KMS-11 (cell line): Measurements from ENCODE around the gene DNAJC13.
"Not testable (repeated sequence)": the region's sequence is repeated elsewhere in the genome, so short reads cannot be mapped to it uniquely, and the experiment has no call there.

ENCODE experiments used
- H2AFZ ChIP-seq: fragments of 200-600 bp; sonication (generic); 2 replicates; pipeline ENCODE4 v1.6.1; 2016; ENCODE audit warnings: antibody characterized with exemption, mixed run types, low read depth
- H3K27ac ChIP-seq: fragments of 200-600 bp; sonication (generic); 2 replicates; pipeline ENCODE4 v1.6.1; 2016; ENCODE audit warnings: mild to moderate bottlenecking, mixed run types
- H3K27me3 ChIP-seq: fragments of 200-600 bp; sonication (generic); 2 replicates; pipeline ENCODE4 v1.6.1; 2017; ENCODE audit warnings: mild to moderate bottlenecking, low read depth, mixed run types, moderate library complexity; ENCODE audit not compliant: insufficient read depth
- H3K36me3 ChIP-seq: fragments of 200-600 bp; sonication (generic); 2 replicates; pipeline ENCODE4 v1.6.1; 2017; ENCODE audit warnings: mild to moderate bottlenecking, mixed run types; ENCODE audit not compliant: insufficient read depth
- H3K4me1 ChIP-seq: fragments of 200-600 bp; sonication (generic); 2 replicates; pipeline ENCODE4 v1.6.1; 2016; ENCODE audit warnings: mild to moderate bottlenecking, low read depth, mixed run types; ENCODE audit not compliant: poor library complexity, severe bottlenecking
- H3K4me2 ChIP-seq: fragments of 200-600 bp; sonication (generic); 2 replicates; pipeline ENCODE4 v1.7.0; 2016; ENCODE audit warnings: mild to moderate bottlenecking, mixed run types
- H3K4me3 ChIP-seq: fragments of 200-600 bp; sonication (generic); IDR thresholded peaks from 2 replicates; pipeline ENCODE4 v1.6.1; 2017; ENCODE audit warnings: low read depth, low read length, mixed read lengths; ENCODE audit not compliant: insufficient read depth
- H3K79me2 ChIP-seq: fragments of 200-600 bp; sonication (generic); 2 replicates; pipeline ENCODE4 v1.6.1; 2016; ENCODE audit warnings: low read depth, mixed run types; ENCODE audit not compliant: insufficient read depth
- H3K9ac ChIP-seq: fragments of 200-600 bp; sonication (generic); 2 replicates; pipeline ENCODE4 v1.6.1; 2016; ENCODE audit warnings: mild to moderate bottlenecking, mixed run types
- H4K20me1 ChIP-seq: fragments of 200-600 bp; sonication (generic); 2 replicates; pipeline ENCODE4 v1.6.1; 2016; ENCODE audit warnings: mild to moderate bottlenecking, mixed run types; ENCODE audit not compliant: insufficient read depth
- TF ChIP-seq, protein P1 (sequence below): fragments of 200-600 bp; sonication (generic); conservative IDR thresholded peaks from 2 replicates; pipeline ENCODE4 v1.6.1; 2017; ENCODE audit warnings: low read depth, mild to moderate bottlenecking, antibody characterized with exemption, low read length, moderate library complexity, mixed read lengths

DNAJC13 gene

DNA sequence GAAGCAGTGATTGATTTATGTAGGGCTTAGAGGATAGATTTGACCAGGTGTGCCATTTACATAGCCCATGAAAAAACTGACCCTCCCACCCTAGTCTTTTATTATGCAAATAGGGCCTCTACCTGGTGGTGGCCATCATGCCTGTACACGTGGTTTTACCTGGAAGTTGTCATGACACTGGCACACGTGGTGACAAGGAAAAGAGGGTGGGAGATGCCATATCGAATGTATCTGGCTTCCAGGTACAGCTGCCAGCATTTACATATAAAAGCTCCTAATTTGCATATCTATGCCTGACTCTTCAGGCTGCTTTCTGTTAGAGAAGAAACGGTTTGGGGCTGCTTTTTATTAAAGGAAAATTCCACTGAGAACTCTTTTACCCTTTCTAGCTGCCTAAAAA lies 35.0 kb upstream of the DNAJC13 start:
- Histone ChIP-seq H3K4me1 (peaks cover 14% of the 10 kb centered on the region), H3K4me3 (no peak overlapping the region), H3K36me3 (no peaks in the 10 kb centered on the region), H3K27me3 (no peaks in the 10 kb centered on the region), H4K20me1 (no peaks in the 10 kb centered on the region), H3K9ac (no peak overlapping the region), H3K79me2 (no peaks in the 10 kb centered on the region), H3K27ac (no peak overlapping the region), H3K4me2 (no peak overlapping the region), H2AFZ (no peak overlapping the region)
- TF ChIP-seq, protein P1, sequence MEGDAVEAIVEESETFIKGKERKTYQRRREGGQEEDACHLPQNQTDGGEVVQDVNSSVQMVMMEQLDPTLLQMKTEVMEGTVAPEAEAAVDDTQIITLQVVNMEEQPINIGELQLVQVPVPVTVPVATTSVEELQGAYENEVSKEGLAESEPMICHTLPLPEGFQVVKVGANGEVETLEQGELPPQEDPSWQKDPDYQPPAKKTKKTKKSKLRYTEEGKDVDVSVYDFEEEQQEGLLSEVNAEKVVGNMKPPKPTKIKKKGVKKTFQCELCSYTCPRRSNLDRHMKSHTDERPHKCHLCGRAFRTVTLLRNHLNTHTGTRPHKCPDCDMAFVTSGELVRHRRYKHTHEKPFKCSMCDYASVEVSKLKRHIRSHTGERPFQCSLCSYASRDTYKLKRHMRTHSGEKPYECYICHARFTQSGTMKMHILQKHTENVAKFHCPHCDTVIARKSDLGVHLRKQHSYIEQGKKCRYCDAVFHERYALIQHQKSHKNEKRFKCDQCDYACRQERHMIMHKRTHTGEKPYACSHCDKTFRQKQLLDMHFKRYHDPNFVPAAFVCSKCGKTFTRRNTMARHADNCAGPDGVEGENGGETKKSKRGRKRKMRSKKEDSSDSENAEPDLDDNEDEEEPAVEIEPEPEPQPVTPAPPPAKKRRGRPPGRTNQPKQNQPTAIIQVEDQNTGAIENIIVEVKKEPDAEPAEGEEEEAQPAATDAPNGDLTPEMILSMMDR, result no peak

DNA sequence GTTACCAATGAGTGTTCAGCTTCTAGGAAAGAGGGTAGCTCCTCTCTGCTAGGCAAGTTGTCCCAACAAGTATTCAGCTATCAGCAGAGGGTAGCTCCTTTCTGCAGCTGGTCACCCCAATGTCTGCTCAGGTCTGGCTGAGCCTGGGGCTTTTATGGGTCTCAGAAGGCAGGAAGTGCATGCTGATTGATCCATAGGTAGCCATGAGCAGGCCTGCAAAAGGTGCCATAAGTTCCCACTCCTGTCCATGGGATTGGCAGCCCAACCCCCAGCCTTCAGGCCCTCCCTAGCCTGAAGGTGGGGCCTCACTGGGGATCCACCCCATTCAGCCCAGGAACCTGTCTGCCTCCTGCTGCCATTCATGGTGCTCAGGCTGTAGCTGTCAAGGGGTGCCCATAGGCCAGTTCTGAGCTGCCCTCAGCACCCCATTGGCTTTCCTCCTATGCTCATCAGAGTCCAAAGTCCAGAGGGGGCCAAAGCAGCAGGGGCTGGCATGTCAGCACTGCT lies 34.6 kb upstream of the DNAJC13 start:
- H3K4me3 ChIP-seq, result no peak overlapping the region
- TF ChIP-seq, protein P1, result no peak
- H3K9ac ChIP-seq, result no peak overlapping the region
- H3K27me3 ChIP-seq, result no peaks in the 10 kb centered on the region
- H2AFZ ChIP-seq, result no peak overlapping the region
- H3K27ac ChIP-seq, result no peak overlapping the region
- no peak overlapping the region for H3K4me2 ChIP-seq
- no peaks in the 10 kb centered on the region for H3K79me2 ChIP-seq
- H4K20me1 ChIP-seq, result no peaks in the 10 kb centered on the region
- peaks cover 14% of the 10 kb centered on the region for H3K4me1 ChIP-seq
- no peaks in the 10 kb centered on the region for H3K36me3 ChIP-seq

DNA sequence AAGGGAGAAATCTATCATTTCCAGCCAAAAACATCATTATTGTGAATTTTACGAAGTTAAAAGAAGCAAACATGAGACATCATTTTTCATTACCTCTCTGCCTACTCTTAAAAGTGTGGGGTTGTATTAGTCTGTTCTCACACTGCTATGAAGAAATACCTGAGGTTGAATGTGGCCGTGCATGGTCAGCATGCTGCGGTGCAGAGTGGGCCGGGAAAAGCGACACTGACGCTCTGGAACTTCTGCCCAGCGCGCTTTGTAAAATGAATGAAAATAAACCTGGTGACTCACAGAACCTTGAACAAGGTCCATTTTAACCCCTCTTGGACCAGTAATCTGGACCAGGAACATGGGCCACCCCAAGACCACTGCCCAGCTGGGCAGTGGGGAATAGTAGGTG lies 31.0 kb upstream of the DNAJC13 start:
- Histone ChIP-seq H3K4me2 (no peak overlapping the region), H2AFZ (no peak overlapping the region), H4K20me1 (no peaks in the 10 kb centered on the region), H3K9ac (no peak overlapping the region), H3K27me3 (no peaks in the 10 kb centered on the region), H3K27ac (no peak overlapping the region), H3K79me2 (no peaks in the 10 kb centered on the region), H3K4me3 (no peak overlapping the region), H3K36me3 (no peaks in the 10 kb centered on the region), H3K4me1 (peaks cover 6% of the 10 kb centered on the region)
- TF ChIP-seq, protein P1, result no peak

DNA sequence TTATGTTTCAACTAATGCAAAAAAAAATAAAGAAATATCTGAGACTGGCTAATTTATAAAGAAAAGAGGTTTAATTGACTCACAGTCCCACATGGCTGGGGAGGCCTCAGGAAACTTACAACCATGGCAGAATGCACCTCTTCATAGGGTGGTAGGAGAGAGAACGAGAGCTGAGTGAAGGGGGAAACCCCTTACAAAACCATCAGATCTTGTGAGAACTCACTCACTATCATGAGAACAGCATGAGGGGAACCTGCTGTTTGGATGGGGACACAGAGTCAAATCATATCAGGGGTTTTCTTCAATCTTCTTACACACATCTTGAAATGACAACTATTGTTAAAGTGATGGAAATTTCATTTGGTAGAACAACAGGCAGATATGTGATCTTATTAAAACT lies 24.6 kb upstream of the DNAJC13 start:
- not testable (repeated sequence) for H3K27me3 ChIP-seq, H3K4me3 ChIP-seq, H3K36me3 ChIP-seq, H3K4me1 ChIP-seq, H3K27ac ChIP-seq, H4K20me1 ChIP-seq, H3K4me2 ChIP-seq, H3K79me2 ChIP-seq, H3K9ac ChIP-seq, H2AFZ ChIP-seq

DNA sequence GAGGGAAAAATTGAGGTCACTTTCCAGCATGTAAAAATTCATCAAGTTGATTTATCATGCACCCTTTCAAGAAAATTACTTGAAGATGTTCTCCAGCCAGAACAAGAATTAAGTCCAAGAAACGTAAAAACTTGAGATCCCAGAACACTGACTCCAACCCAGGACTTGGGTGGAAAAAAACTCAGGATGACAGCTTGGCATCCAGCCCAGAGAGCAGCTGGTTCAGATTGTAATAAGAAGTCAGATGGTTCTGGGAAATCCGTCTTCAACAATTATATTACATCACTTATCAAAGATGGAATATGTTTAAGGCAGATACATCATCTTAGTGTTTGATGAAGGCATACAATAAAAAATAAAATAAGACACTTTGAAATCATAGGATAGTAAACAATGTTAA lies 23.0 kb upstream of the DNAJC13 start:
- Histone ChIP-seq H3K27ac (no peak overlapping the region), H2AFZ (no peak overlapping the region), H3K9ac (no peak overlapping the region), H3K27me3 (no peaks in the 10 kb centered on the region), H3K4me3 (no peak overlapping the region), H4K20me1 (no peaks in the 10 kb centered on the region), H3K79me2 (no peaks in the 10 kb centered on the region), H3K36me3 (no peaks in the 10 kb centered on the region), H3K4me2 (no peak overlapping the region), H3K4me1 (no peaks in the 10 kb centered on the region)
- TF ChIP-seq, protein P1, result no peak
